Stimulated activated CD4-positive, alpha-beta T cell treated with anti-CD3 and anti-CD28 coated beads, Interleukin-2, amount 100 ng/mL, for 24 hours (primary cell): ENCODE data around the gene MPHOSPH8.
"Not testable (repeated sequence)": the region's sequence is repeated elsewhere in the genome, so short reads cannot be mapped to it uniquely, and the experiment has no call there.

Experiments
- DNase-seq, 2 donors: peaks; one replicate each; pipeline ENCODE4 v3.0.0-alpha.2; 2020

The MPHOSPH8 gene

DNA sequence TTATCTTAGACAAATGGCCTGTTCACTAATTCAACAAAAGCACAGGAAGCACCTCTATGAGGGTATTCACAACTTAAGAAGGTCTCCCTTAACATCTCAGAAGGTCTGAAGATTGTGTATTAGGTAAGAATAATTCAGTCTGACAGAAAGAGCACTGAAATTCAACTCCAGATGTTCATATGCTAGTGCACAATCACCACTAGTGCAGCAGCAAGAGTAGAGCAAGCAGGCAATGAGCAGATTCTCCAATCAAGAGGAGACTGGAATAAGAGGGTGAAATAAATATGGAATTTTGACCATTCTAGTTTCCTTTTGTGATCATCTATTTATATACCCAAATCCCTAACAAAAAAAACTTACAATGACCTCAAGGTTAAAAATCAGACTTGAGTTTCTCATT lies 52.0 kb downstream of the MPHOSPH8 start:
- no peak for DNase-seq

DNA sequence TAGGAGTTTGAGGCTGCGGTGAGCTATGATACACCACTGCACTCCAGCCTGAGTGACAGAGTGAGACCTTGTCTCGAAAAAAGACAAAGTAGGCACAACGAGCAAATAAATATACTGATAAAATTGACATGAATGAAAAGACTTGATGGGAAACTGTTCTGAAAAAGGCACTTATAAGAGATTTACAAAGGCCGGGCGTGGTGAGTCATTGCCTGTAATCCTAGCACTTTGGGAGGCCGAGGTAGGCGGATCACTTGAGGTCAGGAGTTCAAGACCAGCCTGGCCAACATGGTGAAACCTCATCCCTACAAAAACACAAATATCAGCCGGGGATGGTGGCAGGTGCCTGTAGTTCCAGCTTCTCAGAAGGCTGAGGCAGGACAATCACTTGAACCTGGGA lies 58.0 kb downstream of the MPHOSPH8 start:
- not testable (repeated sequence) for DNase-seq

- no peak for DNase-seq
Observed at GRCh38 chr13:19695428-19695827, 62.0 kb downstream of the MPHOSPH8 start.

- no peak for DNase-seq
Observed at GRCh38 chr13:19695829-19696228, 62.4 kb downstream of the MPHOSPH8 start.

GRCh38 chr13:19700963-19701362 lies 67.5 kb downstream of the MPHOSPH8 start:
- not testable (repeated sequence) for DNase-seq

- DNase-seq, result not testable (repeated sequence)
Observed at GRCh38 chr13:19701619-19702018, 68.2 kb downstream of the MPHOSPH8 start.

GRCh38 chr13:19704256-19704655 lies 70.8 kb downstream of the MPHOSPH8 start:
- not testable (repeated sequence) for DNase-seq

DNA sequence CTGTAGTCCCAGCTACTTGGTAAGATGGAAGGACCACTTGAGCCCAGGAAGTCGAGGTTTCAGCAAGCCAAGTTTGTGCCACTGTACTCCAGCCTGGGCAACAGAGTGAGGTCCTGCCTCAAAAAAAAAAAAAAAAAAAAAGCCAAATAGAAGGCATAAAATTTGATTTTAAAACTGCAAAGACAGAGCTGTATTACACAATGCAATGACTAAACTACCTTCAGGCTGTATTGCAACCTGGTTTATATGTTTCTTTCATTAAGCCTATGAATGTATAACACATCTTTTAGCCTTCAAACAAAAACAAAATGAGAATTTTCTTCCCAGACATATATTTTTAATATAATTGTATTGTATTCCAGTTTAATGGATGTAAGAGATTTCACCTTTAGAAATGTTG lies 75.6 kb downstream of the MPHOSPH8 start:
- not testable (repeated sequence) for DNase-seq

DNA sequence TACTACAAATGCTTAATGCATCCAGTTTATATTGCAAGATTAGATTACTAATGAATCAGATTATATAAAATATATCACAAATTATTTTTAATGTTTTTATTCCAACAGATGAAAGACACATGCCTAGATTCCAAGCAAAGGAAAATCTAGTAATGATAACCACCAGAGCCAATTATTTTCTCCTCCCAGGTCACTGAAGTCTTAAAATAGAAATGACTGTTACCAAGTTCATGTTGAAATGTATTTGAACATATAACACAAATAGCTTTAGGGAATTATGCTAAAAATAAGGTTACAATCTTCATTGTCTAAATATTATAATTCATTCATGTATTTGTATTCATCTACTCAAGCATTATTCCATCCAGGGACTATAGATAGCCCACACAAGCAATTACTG lies 76.3 kb downstream of the MPHOSPH8 start:
- not testable (repeated sequence) for DNase-seq

GRCh38 chr13:19713186-19713965 lies 79.9 kb downstream of the MPHOSPH8 start:
- DNase-seq, result no peak

DNA sequence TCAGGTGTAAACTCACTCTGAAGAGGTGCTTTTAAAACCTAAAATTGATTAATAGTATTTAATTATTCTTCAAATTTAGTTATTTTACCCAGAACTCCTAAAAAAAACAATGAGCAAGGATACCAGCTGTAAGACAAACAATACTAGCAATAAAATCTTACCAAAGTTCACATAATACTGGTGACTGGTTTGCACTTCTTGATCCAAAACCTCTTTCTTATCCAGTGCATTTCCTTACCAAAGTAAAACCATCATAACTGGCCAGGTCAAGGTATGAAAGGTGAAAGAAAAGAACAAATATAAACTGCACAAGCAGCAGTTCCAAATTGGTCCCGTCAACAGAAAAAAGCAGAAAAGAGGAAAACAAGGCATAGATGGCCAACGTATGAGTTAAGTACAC lies 86.6 kb downstream of the MPHOSPH8 start:
- DNase-seq, result no peak
